ENCODE results near the gene ZFP30. TPM values are rescaled to one million over a fixed set of nuclear protein-coding genes. Genes with fewer than 3 reads are reported as not detected.
"Not testable (repeated sequence)": the region's sequence is repeated elsewhere in the genome, so short reads cannot be mapped to it uniquely, and the experiment has no call there.

Gene ZFP30
- total RNA-seq, 1 donor from 2014 or later, result 11.2 TPM

- peak overlapping the region; percentile 58 for H3K4me3 ChIP-seq
- H3K4me1 ChIP-seq, result peaks cover 14% of the 10 kb centered on the region
- no peak for TF ChIP-seq CTCF (IDR thresholded peaks at IDR 0.05)
- H3K27me3 ChIP-seq (ENCODE audit: low read depth), result no peaks in the 10 kb centered on the region
- DNase-seq (peak; percentile 88), ATAC-seq (peak; percentile 93 to 94)
- H3K27ac ChIP-seq, result peak overlapping the region; percentile 74
- H3K36me3 ChIP-seq, result no peaks in the 10 kb centered on the region
- intact Hi-C loops (cut with DNase I), result no loop called here
- H3K9me3 ChIP-seq, result peaks cover 23% of the 10 kb centered on the region
Measured at GRCh38 chr19:37691881-37692504, 36.7 kb upstream of the ZFP30 start.

GRCh38 chr19:37683520-37683919 is 28.3 kb upstream of the ZFP30 start:
- ATAC-seq, result no peak
- no peaks in the 10 kb centered on the region for H3K4me1 ChIP-seq
- intact Hi-C loops (cut with DNase I), result no loop called here
- no peak for DNase-seq
- H3K27ac ChIP-seq, result no peak overlapping the region
- peaks cover 41% of the 10 kb centered on the region for H3K9me3 ChIP-seq
- H3K4me3 ChIP-seq, result no peak overlapping the region
- H3K27me3 ChIP-seq (ENCODE audit: low read depth), result no peaks in the 10 kb centered on the region
- no peak for TF ChIP-seq CTCF (IDR thresholded peaks at IDR 0.05)
- H3K36me3 ChIP-seq, result no peaks in the 10 kb centered on the region

GRCh38 chr19:37669450-37669914 is 14.2 kb upstream of the ZFP30 start:
- Histone ChIP-seq H3K36me3 (no peaks in the 10 kb centered on the region), H3K4me3 (no peak overlapping the region), H3K27me3 (ENCODE audit: low read depth) (no peaks in the 10 kb centered on the region), H3K9me3 (peaks cover 92% of the 10 kb centered on the region), H3K27ac (no peak overlapping the region), H3K4me1 (no peaks in the 10 kb centered on the region)
- TF ChIP-seq CTCF (IDR thresholded peaks at IDR 0.05), result no peak
- no peak for ATAC-seq
- no peak for DNase-seq
- intact Hi-C loops (cut with DNase I), result no loop called here

GRCh38 chr19:37657157-37657556 is 1.9 kb upstream of the ZFP30 start:
- H3K9me3 ChIP-seq, result peaks cover 12% of the 10 kb centered on the region
- intact Hi-C loops (cut with DNase I); H3K27ac ChIP-seq; H3K36me3 ChIP-seq; DNase-seq; H3K27me3 ChIP-seq (ENCODE audit: low read depth); ATAC-seq; H3K4me3 ChIP-seq: not testable (repeated sequence)
- H3K4me1 ChIP-seq, result peaks cover 23% of the 10 kb centered on the region

- intact Hi-C loops (cut with DNase I), result no loop called here
- ATAC-seq (peak; percentile 93), DNase-seq (peak; percentile 90)
- peak overlapping the region; percentile 82 for H3K27ac ChIP-seq
- H3K27me3 ChIP-seq (ENCODE audit: low read depth), result no peaks in the 10 kb centered on the region
- H3K9me3 ChIP-seq, result peaks cover 3% of the 10 kb centered on the region
- no peak for TF ChIP-seq CTCF (IDR thresholded peaks at IDR 0.05)
- H3K4me3 ChIP-seq, result peak overlapping the region; percentile 77
- H3K4me1 ChIP-seq, result peaks cover 23% of the 10 kb centered on the region
- H3K36me3 ChIP-seq, result no peaks in the 10 kb centered on the region
Measured at GRCh38 chr19:37655689-37656371, 565 bp upstream of the ZFP30 start.

All from lower lobe of right lung (tissue), 2 donors.